PC-3 (cell line): ENCODE measurements around the gene SPINK1.
"Not testable (repeated sequence)": the region's sequence is repeated elsewhere in the genome, so short reads cannot be mapped to it uniquely, and the experiment has no call there.

Source experiments
- EZH2 ChIP-seq: fragments of 300-600 bp; sonication (generic); IDR thresholded peaks from one replicate; pipeline ENCODE4 v1.6.1; 2017; ENCODE audit warnings: antibody characterized with exemption, mild to moderate bottlenecking, low read length; ENCODE audit not compliant: unreplicated experiment
- TF ChIP-seq, protein P1 (sequence below): fragments of 300-600 bp; sonication (generic); conservative IDR thresholded peaks from 2 replicates; pipeline ENCODE4 v1.5.1; 2017; ENCODE audit warnings: antibody characterized with exemption, low read depth, mild to moderate bottlenecking, low read length

DNA sequence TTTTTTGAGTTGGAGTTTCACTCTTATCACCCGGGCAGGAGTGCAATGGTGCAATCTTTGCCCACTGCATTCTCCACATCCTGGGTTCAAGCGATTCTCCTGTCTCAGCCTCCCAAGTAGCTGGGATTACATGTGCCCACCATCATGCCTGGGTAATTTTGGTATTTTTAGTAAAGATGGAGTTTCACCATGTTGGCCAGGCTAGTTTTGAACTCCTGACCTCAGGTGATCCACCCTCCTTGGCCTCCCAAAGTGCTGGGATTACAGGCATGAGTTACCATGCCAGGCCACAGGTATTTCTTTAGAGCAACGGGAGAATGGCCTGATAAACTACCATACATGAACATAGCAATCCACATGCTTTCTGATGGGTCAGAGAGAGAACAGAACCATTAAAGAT, 9.2 kb downstream of the SPINK1 start:
- TF ChIP-seq, protein P1, sequence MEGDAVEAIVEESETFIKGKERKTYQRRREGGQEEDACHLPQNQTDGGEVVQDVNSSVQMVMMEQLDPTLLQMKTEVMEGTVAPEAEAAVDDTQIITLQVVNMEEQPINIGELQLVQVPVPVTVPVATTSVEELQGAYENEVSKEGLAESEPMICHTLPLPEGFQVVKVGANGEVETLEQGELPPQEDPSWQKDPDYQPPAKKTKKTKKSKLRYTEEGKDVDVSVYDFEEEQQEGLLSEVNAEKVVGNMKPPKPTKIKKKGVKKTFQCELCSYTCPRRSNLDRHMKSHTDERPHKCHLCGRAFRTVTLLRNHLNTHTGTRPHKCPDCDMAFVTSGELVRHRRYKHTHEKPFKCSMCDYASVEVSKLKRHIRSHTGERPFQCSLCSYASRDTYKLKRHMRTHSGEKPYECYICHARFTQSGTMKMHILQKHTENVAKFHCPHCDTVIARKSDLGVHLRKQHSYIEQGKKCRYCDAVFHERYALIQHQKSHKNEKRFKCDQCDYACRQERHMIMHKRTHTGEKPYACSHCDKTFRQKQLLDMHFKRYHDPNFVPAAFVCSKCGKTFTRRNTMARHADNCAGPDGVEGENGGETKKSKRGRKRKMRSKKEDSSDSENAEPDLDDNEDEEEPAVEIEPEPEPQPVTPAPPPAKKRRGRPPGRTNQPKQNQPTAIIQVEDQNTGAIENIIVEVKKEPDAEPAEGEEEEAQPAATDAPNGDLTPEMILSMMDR: not testable (repeated sequence)
- TF ChIP-seq EZH2: not testable (repeated sequence)
